NOMO-1 treated with DMSO at 0.1 percent for 48 hours (cell line): ENCODE data around the gene ASPM.

Experiments
- DNase-seq: peaks from one replicate; lab custom pipeline; 2025; ENCODE audit not compliant: unreplicated experiment; lab: John Stamatoyannopoulos, UW

Gene ASPM

GRCh38 chr1:197146101-197147095 is at the start of gene ASPM:
TSS of gene ASPM (minus strand) at chr1:197146669. CDS start at chr1:197146437, 232 bp downstream.
- DNase-seq = peak; percentile 95

- no peak for DNase-seq
Observed at GRCh38 chr1:197195100-197195499, 48.6 kb upstream of the ASPM start.

- no peak for DNase-seq
Observed at GRCh38 chr1:197184190-197184589, 37.7 kb upstream of the ASPM start.

GRCh38 chr1:197183195-197183748 is 36.8 kb upstream of the ASPM start:
- no peak for DNase-seq

GRCh38 chr1:197182716-197183115 is 36.2 kb upstream of the ASPM start:
- no peak for DNase-seq

GRCh38 chr1:197181982-197182381 is 35.5 kb upstream of the ASPM start:
- DNase-seq = no peak

- DNase-seq = peak; percentile 33
Observed at GRCh38 chr1:197180252-197180878, 33.9 kb upstream of the ASPM start.

- DNase-seq = peak; percentile 18
Observed at GRCh38 chr1:197178998-197179397, 32.5 kb upstream of the ASPM start.

GRCh38 chr1:197174818-197175217 is 28.3 kb upstream of the ASPM start:
- no peak for DNase-seq

GRCh38 chr1:197173571-197174507 is 27.4 kb upstream of the ASPM start:
- DNase-seq = no peak

GRCh38 chr1:197171531-197171930 is 25.1 kb upstream of the ASPM start:
- DNase-seq = no peak

GRCh38 chr1:197170538-197170937 is 24.1 kb upstream of the ASPM start:
- DNase-seq = no peak

GRCh38 chr1:197159461-197159860 is 13.0 kb upstream of the ASPM start:
- no peak for DNase-seq

- DNase-seq = no peak
Observed at GRCh38 chr1:197156692-197157091, 10.2 kb upstream of the ASPM start.

- DNase-seq = no peak
Observed at GRCh38 chr1:197152662-197153061, 6.2 kb upstream of the ASPM start.

GRCh38 chr1:197151185-197151584 is 4.7 kb upstream of the ASPM start:
- DNase-seq = no peak

GRCh38 chr1:197150336-197151005 is 4.0 kb upstream of the ASPM start:
- DNase-seq = no peak

GRCh38 chr1:197149340-197149739 is 2.9 kb upstream of the ASPM start:
- DNase-seq = no peak

GRCh38 chr1:197145446-197146024 is 934 bp downstream of the ASPM start:
- no peak for DNase-seq
